GM21360 (cell line): ENCODE data around the gene FBXL16.
"Not testable (repeated sequence)": the region's sequence is repeated elsewhere in the genome, so short reads cannot be mapped to it uniquely, and the experiment has no call there.

ENCODE experiments used
- ATAC-seq: cut with Tn5 transposase; IDR thresholded peaks from one replicate; pipeline ENCODE4 v1.9.1; 2021; ENCODE audit warnings: mild to moderate bottlenecking, moderate library complexity; ENCODE audit not compliant: unreplicated experiment

FBXL16 gene

DNA sequence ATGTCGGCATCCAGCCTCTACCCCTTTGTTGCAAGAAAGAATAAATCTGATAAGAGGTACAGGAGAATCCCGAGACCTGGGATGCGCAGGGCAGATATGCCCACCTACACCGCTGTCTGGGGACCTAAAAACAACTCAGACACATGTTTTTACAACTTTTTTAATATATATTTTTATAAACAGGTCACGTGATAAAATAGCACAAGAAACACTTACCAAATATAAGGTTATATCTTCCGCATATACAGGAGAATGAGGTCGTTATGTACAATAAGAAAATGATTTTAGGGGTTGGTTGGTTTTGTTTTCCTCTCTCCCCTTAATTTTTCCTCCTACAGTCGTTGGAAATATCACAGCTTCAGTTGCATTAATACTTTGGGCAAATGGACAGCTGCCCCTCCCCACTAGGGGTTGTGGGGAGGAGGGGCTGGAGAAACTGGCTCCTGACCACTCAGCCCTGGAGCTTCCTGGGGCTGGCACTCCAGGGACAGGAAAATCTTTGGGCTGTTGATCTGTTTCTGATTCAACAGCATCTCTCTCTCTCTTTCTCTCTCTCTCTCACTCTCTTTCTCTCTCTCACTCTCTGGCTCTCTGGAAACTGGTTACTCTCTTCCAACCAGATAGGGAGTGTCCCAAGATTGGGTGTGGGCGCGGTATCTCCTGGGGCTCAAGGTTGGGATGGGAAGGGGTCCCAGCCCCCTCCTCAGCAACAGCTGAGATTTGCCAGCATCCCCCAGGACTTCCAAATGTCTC lies 13.1 kb downstream of the FBXL16 start:
- no peak for ATAC-seq

DNA sequence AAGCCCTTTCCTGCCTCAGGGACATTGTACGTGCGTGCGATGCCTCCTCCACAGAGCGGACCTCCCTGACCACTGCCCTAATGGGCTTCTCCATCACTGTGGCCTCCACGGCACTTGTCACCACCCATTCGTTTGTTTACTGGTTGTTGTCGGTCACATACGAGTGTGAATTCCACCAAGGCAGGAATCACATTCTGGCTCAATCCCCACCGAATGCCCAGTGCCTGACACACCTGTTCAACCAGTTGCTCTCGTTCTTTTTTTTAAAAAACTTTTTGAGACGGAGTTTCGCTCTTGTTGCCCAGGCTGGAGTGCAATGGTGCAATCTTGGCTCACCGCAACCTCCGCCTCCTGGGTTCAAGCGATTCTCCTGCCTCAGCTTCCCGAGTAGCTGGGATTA lies 14.4 kb downstream of the FBXL16 start:
- not testable (repeated sequence) for ATAC-seq

DNA sequence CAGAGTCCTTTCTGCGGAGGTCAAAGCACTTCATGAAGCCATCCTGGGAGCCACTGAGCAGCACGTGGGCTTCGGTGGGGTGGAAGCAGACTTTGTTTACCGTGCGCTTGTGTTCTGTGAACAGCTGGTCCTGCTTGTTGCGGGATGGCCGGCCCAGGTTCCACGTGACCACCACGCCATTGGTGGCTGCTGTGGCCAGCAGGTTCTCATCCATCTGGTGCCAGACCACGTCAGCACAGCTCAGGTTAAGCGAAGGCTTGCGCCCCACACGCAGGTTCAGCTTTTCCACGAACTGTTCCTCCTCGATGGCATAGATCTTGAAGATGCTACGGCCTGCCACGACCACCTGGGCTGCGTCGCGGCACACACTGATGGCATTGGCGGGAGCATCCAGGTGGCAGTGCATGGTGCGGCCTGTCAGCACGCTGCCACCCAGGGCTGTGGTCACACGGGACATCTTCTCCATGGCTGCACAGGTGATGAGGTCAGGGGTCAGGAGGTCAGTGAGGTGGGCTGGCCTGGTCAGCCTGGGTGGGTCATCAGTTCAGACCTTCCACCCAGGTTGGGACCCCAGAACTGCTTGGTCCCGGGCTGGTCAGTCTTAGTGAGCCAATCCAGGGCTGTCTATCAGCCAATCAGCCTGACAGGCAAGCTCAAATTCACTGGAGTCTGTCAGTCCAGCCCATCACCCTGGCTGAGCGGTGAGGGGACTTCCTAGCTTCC lies 16.3 kb downstream of the FBXL16 start:
- no peak for ATAC-seq

DNA sequence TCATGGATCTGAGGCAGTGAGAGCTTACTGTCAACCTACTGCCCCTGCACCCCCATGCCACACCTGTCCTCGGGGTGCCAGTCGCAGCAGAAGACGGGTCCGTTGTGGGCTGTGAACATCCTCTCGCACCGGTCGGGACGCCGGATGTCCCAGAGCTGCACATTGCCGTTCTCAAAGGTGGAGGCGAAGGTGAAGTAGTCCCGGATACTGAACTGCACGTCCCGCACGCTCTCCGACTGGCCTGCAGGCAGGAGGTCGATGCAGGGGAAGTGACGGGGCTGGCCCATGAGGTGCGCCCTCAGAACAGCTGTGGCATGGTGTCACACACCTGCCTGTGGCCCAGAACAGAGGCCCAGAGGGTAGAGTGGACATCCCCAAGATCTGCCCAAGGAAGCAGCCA lies 18.1 kb downstream of the FBXL16 start:
- no peak for ATAC-seq

DNA sequence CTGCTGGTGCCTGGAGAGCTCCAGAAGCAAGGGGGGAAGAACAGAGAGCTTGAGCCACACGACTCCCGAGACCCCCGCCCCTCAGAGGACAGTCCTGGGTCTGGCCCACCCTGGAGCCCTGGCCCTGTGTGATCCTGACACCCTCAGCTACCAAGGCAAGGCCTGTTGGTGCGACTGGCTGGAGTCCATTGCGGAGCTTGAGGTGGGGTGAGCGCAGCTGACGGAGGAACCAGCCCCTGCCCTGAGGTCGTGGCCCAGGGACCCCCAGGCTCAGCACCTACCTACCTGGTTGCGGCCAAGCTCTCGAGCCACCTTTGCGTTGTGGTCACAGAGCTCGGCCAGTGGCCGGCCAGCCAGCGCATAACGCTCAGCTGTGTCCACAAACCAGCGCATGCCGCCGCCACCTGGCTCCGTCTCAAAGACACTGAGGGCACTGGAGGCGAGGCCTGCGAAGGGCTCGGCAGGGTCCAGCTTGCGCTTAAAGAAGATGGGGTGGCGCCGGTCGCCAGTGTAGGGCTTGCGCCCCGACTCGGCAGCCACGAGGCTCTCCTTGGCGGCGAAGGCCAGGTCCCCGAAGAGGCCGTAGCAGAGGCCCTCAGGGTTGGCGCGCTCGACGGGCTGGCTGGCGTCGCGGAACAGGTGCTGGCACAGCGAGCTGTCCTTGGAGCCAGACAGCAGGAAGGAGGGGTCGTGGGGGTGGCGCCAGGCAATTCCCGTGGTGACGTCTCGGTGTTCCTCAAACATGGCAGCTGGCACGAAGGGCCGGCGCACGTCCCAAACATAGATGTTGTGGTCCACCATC lies 18.9 kb downstream of the FBXL16 start:
- no peak for ATAC-seq

DNA sequence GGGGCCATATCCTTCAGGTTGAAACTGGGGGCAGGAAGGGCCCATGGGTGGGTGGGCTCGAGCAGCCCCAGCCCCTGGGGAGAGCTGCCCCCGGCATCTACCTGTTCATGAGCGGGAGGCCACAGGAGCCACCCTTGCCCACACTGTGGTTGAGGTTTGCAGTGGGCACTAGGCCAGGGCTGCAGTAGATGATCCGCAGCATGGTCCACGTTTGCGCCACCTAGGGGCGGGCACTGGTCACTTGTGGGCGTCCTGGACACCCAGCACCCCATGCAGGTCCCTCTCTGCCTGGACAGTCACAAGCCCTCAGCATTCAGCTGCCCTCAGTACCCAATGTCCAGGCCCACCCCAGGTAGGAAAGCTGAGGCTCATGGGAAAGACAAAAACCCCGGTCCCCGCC lies 19.6 kb downstream of the FBXL16 start:
- no peak for ATAC-seq

DNA sequence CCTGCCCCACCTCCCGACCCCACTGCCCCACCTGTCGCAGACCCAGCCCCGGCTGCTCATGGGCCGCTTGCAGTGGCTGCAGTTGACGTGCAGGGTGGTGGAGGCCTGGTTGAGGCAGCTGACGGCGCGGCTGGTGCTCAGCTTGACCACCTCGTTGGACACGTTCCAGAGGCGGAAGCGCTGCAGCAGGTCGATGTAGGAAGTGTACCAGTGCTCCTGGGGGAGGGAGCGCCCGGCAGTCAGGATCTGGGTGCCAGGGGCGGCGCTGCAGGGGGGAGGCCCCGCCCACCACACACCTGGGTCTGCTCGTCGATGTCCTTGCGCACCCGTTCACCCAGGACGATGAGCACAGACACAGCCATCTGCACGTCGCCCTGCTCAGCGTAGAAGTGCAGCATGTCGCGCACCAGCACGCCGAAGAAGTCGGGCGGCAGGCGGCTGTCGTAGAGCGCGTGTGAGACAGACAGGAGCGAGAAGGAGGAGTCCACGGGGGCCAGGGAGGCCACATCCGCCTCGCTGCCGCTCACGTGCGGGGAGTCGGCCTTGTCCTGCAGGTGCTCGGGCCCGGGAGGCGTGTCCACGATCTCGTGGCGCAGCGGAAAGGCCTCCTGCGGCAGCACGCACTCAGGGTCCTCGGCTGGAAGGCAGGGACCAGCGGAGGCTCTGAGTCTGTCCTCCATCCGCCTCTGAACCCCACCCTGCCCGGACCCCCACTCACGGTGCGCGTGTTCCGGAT lies 20.5 kb downstream of the FBXL16 start:
- no peak for ATAC-seq

DNA sequence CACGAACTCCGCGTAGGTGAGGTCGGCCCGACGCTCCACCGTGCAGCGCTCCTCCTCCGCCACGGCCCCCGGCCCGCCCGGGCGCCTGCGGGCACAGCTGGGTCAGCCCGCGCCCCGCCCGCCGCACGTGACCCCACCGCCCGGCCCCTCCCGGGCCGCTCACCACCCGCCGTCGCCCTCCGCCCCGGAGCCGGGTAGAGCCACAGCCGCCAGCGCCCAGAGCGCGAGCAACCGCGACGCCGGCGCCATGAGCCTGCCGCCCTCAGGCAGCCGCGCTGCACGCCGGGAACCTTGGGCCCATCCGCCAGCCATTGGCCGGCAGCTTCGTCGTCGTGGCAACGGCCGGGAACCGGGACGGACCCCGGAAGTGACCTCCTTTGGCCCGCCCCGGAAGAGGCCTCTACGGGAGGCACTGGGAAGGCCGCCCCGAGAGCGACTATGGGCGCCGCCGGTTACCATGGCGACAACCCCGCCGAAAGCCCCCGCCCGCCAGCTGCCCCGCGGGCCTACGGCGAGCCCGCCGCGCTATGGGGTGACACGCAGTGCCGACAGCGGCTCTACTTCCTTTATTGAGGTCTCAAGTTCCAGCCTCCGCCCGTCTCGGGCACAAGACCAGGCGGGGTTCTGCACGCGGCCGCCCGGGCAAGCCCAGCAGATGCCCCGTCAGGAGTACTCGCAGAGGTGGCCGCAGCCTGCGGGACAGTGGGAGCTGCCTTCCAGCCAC lies 21.4 kb downstream of the FBXL16 start, which contains the start of gene JMJD8:
JMJD8 (minus strand) TSS at position 264 of the 724 bp plus-strand sequence; CDS start at position 249, 15 bp downstream.
- peak; percentile 62 for ATAC-seq

DNA sequence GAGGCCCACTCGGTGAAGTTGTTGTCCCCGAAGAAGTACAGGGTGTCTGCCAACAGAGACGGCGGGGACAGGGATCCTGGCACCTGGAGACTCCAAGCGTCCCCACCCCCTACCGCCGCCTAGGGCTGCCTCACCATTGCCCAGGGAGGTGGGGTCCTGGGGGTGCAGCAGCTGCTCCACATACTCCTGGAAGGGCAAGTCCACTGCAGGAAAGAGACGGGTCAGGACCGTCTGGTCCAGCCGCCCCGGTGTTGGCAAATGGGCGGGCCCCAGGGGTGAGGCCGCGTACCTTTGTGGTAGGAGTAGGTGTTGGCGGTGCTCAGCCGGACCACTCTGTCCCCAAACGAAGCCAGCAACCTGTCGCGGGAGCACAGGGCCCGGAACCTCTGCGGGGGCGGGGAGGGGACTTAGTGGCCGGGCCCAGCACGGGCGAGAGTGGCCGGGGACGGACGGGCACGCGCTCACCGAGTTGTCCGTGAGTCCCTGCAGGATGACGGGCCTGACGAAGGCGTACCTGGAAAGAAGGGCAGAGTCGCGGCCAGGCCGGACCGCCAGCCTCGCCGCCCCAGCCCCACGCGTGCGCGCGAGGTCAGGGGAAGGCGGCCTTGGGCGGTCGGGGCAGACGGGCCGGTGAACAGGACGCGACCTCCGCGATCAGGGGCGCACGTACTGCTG lies 22.1 kb downstream of the FBXL16 start:
- no peak for ATAC-seq

DNA sequence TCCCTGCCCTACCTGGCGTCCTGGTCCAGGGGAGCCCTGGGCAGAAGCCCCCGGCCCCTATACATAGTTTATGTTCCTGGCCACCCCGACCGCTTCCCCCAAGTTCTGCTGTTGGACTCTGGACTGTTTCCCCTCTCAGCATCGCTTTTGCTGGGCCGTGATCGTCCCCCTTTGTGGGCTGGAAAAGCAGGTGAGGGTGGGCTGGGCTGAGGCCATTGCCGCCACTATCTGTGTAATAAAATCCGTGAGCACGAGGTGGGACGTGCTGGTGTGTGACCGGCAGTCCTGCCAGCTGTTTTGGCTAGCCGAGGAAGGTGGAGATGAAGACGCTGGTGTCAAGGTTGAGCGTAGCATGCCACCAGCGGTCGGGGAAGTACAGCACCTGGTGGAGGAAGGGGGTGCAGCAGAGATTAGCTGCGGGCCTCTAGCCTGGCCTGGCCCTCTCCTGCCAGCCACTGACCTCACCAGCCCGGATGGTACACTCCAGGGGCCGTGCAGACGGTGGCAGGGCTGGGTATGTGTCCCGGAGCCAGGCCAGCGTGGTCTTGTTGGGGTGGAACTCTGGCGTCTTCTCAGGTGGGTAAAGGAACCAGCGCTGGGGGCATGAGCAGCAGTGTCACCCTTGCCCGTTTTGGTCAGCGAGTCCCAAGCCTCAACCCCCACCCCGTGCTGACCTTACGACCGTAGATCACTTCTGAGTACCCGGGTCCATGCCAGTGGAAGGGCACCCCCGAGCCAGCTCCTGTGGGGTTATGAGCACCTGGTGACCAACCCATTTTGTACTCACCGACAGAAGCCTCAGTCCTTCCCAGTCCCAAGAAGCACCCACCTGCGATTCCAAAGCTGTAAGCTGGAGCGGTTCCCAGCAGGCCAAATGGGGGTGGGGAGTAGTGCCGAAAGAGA lies 22.9 kb downstream of the FBXL16 start:
- no peak for ATAC-seq

DNA sequence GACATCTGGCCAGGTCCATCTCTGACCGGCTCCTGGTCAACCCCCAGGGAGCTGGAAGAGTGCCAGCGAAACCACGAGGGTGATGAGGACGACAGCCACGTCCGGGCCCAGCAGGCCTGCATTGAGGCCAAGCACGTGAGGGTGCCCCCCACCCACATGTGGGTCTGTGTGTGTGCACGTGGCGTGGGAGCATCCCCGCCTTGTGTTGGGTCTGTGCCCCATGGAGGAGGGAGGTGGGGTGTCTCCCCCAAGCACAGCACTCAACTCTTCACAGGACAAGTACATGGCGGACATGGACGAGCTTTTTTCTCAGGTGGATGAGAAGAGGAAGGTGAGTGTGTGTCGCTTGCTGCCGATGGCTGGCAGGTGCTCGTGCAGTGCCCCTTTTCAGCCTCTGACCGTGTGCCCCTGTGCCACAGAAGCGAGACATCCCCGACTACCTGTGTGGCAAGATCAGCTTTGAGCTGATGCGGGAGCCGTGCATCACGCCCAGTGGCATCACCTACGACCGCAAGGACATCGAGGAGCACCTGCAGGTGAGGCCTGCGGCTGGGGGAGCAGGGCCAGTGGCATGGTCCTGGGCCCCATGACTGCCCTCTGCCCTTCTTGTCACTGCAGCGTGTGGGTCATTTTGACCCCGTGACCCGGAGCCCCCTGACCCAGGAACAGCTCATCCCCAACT lies 23.7 kb downstream of the FBXL16 start:
- ATAC-seq, result no peak

DNA sequence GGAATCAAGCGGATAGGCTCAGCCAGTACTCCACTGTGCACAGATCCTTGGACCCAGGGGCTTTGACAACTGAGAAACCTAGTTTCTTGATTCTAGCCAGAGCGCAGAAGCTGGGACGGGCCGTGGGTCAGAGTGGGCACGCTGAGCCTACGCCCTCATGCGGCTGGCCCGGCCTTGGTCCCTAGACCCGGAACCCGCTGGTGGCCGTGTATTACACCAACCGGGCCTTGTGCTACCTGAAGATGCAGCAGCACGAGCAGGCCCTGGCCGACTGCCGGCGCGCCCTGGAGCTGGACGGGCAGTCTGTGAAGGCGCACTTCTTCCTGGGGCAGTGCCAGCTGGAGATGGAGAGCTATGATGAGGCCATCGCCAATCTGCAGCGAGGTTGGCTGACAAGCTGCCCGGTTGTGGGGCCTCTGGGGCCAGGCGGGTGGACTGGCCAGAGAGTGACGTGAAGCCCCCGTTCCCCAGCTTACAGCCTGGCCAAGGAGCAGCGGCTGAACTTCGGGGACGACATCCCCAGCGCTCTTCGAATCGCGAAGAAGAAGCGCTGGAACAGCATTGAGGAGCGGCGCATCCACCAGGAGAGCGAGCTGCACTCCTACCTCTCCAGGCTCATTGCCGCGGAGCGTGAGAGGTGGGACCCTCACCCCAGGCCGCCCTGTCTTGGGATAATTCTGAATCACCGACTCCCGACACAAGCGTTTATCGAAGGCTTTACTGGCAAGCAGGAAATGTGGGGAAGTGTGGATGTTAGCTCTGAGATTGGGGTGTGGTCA lies 24.4 kb downstream of the FBXL16 start:
- ATAC-seq, result no peak

DNA sequence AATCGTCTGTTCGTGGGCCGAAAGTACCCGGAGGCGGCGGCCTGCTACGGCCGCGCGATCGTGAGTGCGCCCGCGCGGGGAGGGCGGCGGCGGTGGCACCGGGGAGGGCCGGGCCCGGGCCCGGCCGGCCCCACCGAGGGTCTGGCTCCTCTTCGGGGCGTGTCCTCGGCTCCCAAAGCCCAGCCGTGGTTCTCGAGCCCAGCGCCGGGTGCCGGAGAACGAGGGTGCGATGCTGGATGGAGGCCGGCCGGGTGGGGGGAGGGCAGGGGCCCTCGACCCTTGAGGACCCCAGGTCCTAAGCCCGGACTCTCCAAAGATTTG lies 25.0 kb downstream of the FBXL16 start:
- peak; percentile 0 for ATAC-seq

DNA sequence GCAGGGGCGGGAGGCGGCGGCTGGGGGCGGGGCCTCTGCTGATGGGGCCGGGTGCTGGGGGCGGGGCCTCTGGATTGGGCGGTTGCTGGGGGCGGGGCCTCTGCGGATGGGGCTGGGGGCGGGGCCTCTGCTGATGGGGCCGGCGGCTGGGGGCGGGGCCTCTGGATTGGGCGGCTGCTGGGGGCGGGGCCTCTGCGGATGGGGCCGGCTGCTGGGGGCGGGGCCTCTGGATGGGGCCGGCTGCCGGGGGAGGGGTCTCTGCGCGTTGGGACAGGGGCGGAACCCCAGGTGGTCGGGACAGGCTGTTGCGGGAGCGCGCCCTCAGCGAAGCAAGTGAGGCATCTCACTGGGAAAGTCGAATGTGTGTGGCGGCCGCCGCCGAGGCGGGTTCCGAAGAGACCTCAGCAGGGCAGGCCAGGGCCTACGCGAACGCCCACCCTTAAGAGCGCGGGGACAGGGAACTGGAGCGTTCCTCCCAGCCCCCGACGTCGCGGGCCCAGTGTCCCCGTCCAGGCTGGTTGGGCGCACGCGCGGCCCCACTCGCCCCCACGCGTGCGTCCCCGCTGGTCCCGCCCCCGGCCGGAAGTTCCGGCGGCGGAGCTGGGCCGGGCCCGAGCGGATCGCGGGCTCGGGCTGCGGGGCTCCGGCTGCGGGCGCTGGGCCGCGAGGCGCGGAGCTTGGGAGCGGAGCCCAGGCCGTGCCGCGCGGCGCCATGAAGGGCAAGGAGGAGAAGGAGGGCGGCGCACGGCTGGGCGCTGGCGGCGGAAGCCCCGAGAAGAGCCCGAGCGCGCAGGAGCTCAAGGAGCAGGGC lies 25.6 kb downstream of the FBXL16 start, which contains the start of gene STUB1:
STUB1 (plus strand) TSS at position 597 of the 811 bp plus-strand sequence; CDS start at position 713, 116 bp downstream.
- peak; percentile 31 for ATAC-seq

DNA sequence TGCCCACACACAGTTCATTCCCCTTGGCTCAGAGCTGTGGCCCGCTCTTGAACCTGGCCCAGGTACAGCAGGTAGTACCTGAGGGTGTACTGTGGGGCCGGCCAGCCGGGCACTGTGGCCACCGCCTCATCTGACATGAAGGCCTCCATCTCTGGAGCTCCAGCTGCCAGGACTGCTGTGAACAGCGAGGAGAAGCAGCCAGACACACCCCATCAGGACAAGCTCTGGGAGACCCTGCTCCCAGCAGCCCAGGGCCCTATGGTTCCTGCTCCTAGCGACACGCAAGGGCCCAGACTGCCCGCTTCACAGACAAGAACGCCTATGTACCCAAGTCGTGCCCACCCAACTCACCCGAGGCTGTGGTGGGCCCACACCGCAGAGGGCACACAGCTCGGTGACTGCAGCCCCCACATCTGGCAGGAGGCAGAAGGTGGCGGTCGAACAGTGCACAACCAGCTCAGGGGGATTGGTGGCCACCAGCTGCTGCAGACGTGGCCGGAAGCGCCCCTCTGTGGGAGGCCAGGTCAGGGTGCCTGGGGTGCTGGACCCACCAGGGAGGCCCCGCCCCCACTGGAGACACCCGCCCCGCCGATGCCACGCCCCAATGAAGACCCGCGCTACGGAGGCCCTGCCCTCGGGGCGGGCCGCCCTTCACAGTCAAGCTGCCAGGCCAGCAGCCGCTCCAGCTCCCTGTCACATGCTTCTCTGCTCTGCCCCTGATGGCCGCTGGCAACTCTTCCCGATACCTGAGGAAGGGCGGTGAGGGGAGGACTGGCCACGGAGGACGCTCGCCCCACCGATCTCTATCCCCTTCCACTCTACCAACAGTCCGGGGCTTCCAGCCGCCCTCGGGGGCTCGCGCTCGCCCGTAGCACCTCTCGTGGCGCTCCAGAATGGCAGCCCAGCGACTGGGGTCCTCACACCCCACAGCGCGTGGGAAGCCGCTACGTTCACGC lies 26.5 kb downstream of the FBXL16 start:
- ATAC-seq, result no peak
